Keratinocyte (primary cell): ENCODE results near the gene GRB2. TPM values are rescaled to one million over a fixed set of nuclear protein-coding genes. Genes with fewer than 3 reads are reported as not detected.
A peak's percentile ranks its signal among the peaks of the same experiment; 100 is the strongest.

Experiments
- DNase-seq: peaks from one replicate; pipeline ENCODE4 v3.0.0-alpha.2; 2011; ENCODE audit warnings: low read depth, missing footprints, low spot score
- FAIRE-seq: peaks from 2 replicates; lab custom pipeline; 2011; peaks lifted over from hg19 to GRCh38; lab: Jason Lieb, UNC
- H2AFZ ChIP-seq: 2 replicates; pipeline ENCODE4 v1.6.0; 2012; ENCODE audit warnings: low read length, control low read depth, inconsistent platforms; ENCODE audit not compliant: control insufficient read depth
- H3K27ac ChIP-seq: 2 replicates; pipeline ENCODE4 v1.5.1; 2011; ENCODE audit warnings: low read length; ENCODE audit not compliant: control insufficient read depth, insufficient read depth
- H3K27me3 ChIP-seq: 3 replicates; pipeline ENCODE4 v1.6.0; 2011; ENCODE audit warnings: low read length; ENCODE audit not compliant: control insufficient read depth, insufficient read depth; ENCODE audit errors: extremely low read depth
- H3K36me3 ChIP-seq, 2 experiments: 2 replicates in 1 of 2; 3 replicates in 1 of 2; pipeline ENCODE4 v1.5.1; 2011; ENCODE audit warnings: low read length in 2 of 2, mild to moderate bottlenecking in 1 of 2; ENCODE audit not compliant: control insufficient read depth in 2 of 2, insufficient read depth in 2 of 2; ENCODE audit errors: extremely low read depth in 1 of 2
- H3K4me1 ChIP-seq: 3 replicates; pipeline ENCODE4 v1.5.1; 2011; ENCODE audit warnings: low read length; ENCODE audit not compliant: control insufficient read depth, insufficient read depth; ENCODE audit errors: extremely low read depth
- H3K4me2 ChIP-seq: 3 replicates; pipeline ENCODE4 v1.6.0; 2011; ENCODE audit warnings: low read depth, low read length; ENCODE audit not compliant: control insufficient read depth, insufficient read depth; ENCODE audit errors: extremely low read depth
- H3K4me3 ChIP-seq, 3 experiments: fragments of 200-600 bp in 1 of 3; sonication (generic) in 1 of 3; 2 replicates in 2 of 3; 3 replicates in 1 of 3; pipeline ENCODE4 v1.5.1; 2011 to 2016; ENCODE audit warnings: low read length in 3 of 3, mild to moderate bottlenecking in 3 of 3, control low read depth in 2 of 3, inconsistent platforms in 1 of 3, low read depth in 1 of 3, mixed read lengths in 1 of 3, mixed run types in 1 of 3, moderate library complexity in 1 of 3; ENCODE audit not compliant: control insufficient read depth in 2 of 3, insufficient read depth in 2 of 3; ENCODE audit errors: extremely low read depth in 1 of 3
- H3K79me2 ChIP-seq: 2 replicates; pipeline ENCODE4 v1.6.0; 2012; ENCODE audit warnings: low read length; ENCODE audit not compliant: control insufficient read depth, insufficient read depth
- H3K9ac ChIP-seq: 3 replicates; pipeline ENCODE4 v1.6.0; 2011; ENCODE audit warnings: low read length; ENCODE audit not compliant: control insufficient read depth, insufficient read depth; ENCODE audit errors: extremely low read depth
- H3K9me1 ChIP-seq: 3 replicates; pipeline ENCODE4 v1.6.0; 2011; ENCODE audit warnings: low read length; ENCODE audit not compliant: control insufficient read depth, insufficient read depth; ENCODE audit errors: extremely low read depth
- H3K9me3 ChIP-seq: 2 replicates; pipeline ENCODE4 v1.5.1; 2012; ENCODE audit warnings: low read depth, low read length; ENCODE audit not compliant: control insufficient read depth
- H4K20me1 ChIP-seq: 3 replicates; pipeline ENCODE4 v1.6.0; 2011; ENCODE audit warnings: low read length; ENCODE audit not compliant: control insufficient read depth, insufficient read depth; ENCODE audit errors: extremely low read depth
- EZH2 ChIP-seq: IDR thresholded peaks from one replicate; pipeline ENCODE4 v1.6.1; 2012; ENCODE audit warnings: inconsistent platforms, mild to moderate bottlenecking, low read length, moderate library complexity
- dilution Hi-C: fragments of 300-500 bp; cut with MboI; formaldehyde crosslinking; loops from one replicate; pipeline ENCODE4 v1.7.0; 2020; ENCODE audit warnings: low sequenced_read_pairs; ENCODE audit not compliant: extremely low pct_ligation_motif_present
- polyA plus RNA-seq, 5 experiments: library from polyadenylated mRNA; depleted of rRNA in 3 of 5; stranded (reverse) in 3 of 5; stranded (forward) in 1 of 5; unstranded in 1 of 5; fragments of >200 nt; gene quantifications; 1 replicate in 1 of 5; 2 replicates in 3 of 5; 3 replicates in 1 of 5; pipeline versions ENCODE4 v1.2.1 to v1.2.3, GENCODE V29; 2011 to 2012; ENCODE audit warnings: missing spikeins in 2 of 5, low read depth in 1 of 5, low replicate concordance in 1 of 5
- TF ChIP-seq, protein P1 (sequence below), 3 experiments: IDR thresholded peaks in 1 of 3; conservative IDR thresholded peaks in 1 of 3; optimal IDR thresholded peaks in 1 of 3; 2 replicates in 2 of 3; 3 replicates in 1 of 3; pipeline versions ENCODE3 to v1.5.1; 2011; ENCODE audit warnings: low read length in 3 of 3, mild to moderate bottlenecking in 3 of 3, moderate library complexity in 2 of 3, control low read depth in 1 of 3, inconsistent platforms in 1 of 3; ENCODE audit not compliant: insufficient read depth in 2 of 3; ENCODE audit errors: extremely low read depth in 1 of 3

Gene GRB2
- polyA plus RNA-seq, 1 donor (not counting 4 experiments of a cell fraction or from before 2014, with no cell fraction given), result 62.0 TPM

DNA sequence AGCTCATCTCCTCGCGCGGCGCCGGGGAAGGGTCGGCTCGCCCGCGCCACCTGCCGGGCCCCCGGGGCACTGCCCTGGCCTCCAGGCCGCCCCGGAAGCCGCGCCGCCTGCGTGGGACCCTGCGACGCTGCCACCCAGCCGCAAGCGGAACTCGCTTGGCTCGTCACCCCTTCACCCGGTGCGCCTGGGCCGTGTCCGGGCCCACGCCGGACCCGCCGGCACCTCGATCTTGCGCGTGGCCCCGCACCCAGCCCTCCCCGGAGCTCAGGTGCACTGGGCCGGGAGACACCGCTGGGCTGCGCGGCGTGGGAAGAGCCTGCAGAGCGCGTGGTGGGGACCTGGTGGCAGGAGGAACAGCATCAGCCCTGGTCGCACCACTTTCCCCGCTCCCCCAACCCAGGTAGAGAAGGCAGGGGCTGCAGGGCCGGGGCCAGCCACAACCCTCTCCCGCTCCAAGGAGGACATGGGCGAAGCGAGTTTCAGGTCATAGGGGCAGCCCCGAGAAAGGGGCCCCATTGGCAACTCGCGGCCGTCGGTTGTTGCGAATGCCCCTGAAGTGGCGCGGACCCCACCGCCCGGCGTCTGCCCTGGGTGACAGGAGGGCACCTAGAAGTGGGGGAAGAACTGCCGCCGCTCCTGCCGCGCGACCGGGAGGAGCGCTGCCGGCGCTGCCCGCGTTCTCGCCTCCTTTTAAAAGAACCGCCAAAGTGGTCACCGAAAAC lies 134.1 kb downstream of the GRB2 start:
- Histone ChIP-seq H3K27me3 (no peaks in the 10 kb centered on the region), H3K9me1 (peaks cover 2% of the 10 kb centered on the region), H3K27ac (peak overlapping the region; percentile 36), H3K79me2 (no peaks in the 10 kb centered on the region), H3K9ac (peak overlapping the region; percentile 75), H3K36me3 (peaks cover 10% of the 10 kb centered on the region in 2 experiments), H3K4me3 (peak overlapping the region; percentile 70 to 81 (median 70)), H2AFZ (peak overlapping the region; percentile 89), H3K4me2 (peak overlapping the region; percentile 84), H3K9me3 (no peaks in the 10 kb centered on the region), H4K20me1 (no peaks in the 10 kb centered on the region), H3K4me1 (peaks cover 20% of the 10 kb centered on the region)
- no peak for TF ChIP-seq EZH2
- TF ChIP-seq, protein P1, sequence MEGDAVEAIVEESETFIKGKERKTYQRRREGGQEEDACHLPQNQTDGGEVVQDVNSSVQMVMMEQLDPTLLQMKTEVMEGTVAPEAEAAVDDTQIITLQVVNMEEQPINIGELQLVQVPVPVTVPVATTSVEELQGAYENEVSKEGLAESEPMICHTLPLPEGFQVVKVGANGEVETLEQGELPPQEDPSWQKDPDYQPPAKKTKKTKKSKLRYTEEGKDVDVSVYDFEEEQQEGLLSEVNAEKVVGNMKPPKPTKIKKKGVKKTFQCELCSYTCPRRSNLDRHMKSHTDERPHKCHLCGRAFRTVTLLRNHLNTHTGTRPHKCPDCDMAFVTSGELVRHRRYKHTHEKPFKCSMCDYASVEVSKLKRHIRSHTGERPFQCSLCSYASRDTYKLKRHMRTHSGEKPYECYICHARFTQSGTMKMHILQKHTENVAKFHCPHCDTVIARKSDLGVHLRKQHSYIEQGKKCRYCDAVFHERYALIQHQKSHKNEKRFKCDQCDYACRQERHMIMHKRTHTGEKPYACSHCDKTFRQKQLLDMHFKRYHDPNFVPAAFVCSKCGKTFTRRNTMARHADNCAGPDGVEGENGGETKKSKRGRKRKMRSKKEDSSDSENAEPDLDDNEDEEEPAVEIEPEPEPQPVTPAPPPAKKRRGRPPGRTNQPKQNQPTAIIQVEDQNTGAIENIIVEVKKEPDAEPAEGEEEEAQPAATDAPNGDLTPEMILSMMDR (optimal IDR thresholded peaks at IDR 0.05 in 1 of 3, IDR thresholded peaks at IDR 0.05 in 1 of 3, conservative IDR thresholded peaks at IDR 0.05 in 1 of 3; ENCODE audit: extremely low read depth in 1 of 3, insufficient read depth in 2 of 3, low read length in 3 of 3), result peak in 2 of 3 experiments; percentile 51 to 77
- no peak for FAIRE-seq
- dilution Hi-C loops, result no loop called here
- no peak for DNase-seq

DNA sequence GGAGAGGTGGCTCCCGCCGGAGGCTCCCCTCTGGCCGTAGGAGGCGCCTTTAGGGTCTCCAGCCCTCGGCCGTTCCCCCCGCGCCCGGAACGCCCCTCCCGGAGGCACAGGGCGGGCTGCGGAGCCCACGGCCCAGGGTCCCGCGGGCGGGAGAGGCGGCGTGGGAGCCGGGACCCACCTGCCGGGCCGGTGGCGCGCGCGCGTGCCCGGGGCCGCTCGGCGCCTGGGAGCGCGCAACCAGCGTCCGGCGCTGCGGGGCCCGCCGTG lies 134.6 kb downstream of the GRB2 start, which contains the start of gene MIF4GD:
MIF4GD (minus strand) TSS at position 266 of the 267 bp plus-strand sequence. CDS start 1,036 bp downstream, outside the sequence.
- H3K27ac ChIP-seq, result peak within 1 kb of the TSS; percentile 41
- no peaks in the 10 kb centered on the region for H3K79me2 ChIP-seq
- dilution Hi-C loops, result no loop called here
- no peaks in the 10 kb centered on the region for H4K20me1 ChIP-seq
- peak within 1 kb of the TSS; percentile 70 to 89 (median 72) for H3K4me3 ChIP-seq
- H3K4me1 ChIP-seq, result peaks cover 20% of the 10 kb centered on the region
- TF ChIP-seq EZH2, result no peak
- TF ChIP-seq, protein P1 (optimal IDR thresholded peaks at IDR 0.05 in 1 of 3, IDR thresholded peaks at IDR 0.05 in 1 of 3, conservative IDR thresholded peaks at IDR 0.05 in 1 of 3; ENCODE audit: extremely low read depth in 1 of 3, insufficient read depth in 2 of 3, low read length in 3 of 3), result no peak
- H3K4me2 ChIP-seq, result peak within 1 kb of the TSS; percentile 84
- H3K27me3 ChIP-seq, result no peaks in the 10 kb centered on the region
- H3K9ac ChIP-seq, result peak within 1 kb of the TSS; percentile 75
- peaks cover 13 to 15% of the 10 kb centered on the region in 2 experiments for H3K36me3 ChIP-seq
- H3K9me1 ChIP-seq, result peaks cover 2% of the 10 kb centered on the region
- no peak for DNase-seq
- H2AFZ ChIP-seq, result peak within 1 kb of the TSS; percentile 89
- no peaks in the 10 kb centered on the region for H3K9me3 ChIP-seq
- no peak for FAIRE-seq
